Muscle of back (tissue), 11 donors: ENCODE data around the gene MSH5. TPM values are rescaled to one million over a fixed set of nuclear protein-coding genes. Genes with fewer than 3 reads are reported as not detected.

ENCODE experiments used
- DNase-seq, 3 donors: peaks; one replicate each; pipeline versions ENCODE4 v3.0.0 to v3.0.0-alpha.2; 2013
- polyA plus RNA-seq, 10 donors: library from polyadenylated mRNA; unstranded; fragments of 120-200 nt; gene quantifications; one replicate each; pipeline ENCODE4 v1.2.1, GENCODE V29; 2013; ENCODE audit not compliant: insufficient read length in 10 of 10

MSH5 gene
- polyA plus RNA-seq, 10 donors: 5.9 to 29.4 (median 13.5) TPM

- no peak for DNase-seq
Measured at GRCh38 chr6:31712296-31712695, 27.5 kb upstream of the MSH5 start.

- DNase-seq: no peak
Measured at GRCh38 chr6:31713465-31713864, 26.3 kb upstream of the MSH5 start.

- DNase-seq: no peak
Measured at GRCh38 chr6:31713991-31714684, 25.7 kb upstream of the MSH5 start.

- peak in 1 of 3 donors; percentile 40 for DNase-seq
Measured at GRCh38 chr6:31715022-31715958, 24.5 kb upstream of the MSH5 start, which contains the start of gene LY6G6D. Gene LY6G6D (plus strand): TSS chr6:31715348. CDS start chr6:31715356, 8 bp downstream.

- DNase-seq: no peak
Measured at GRCh38 chr6:31717499-31718222, 22.1 kb upstream of the MSH5 start.

GRCh38 chr6:31718265-31718664 lies 21.5 kb upstream of the MSH5 start:
- DNase-seq: no peak

- no peak for DNase-seq
Measured at GRCh38 chr6:31719001-31719400, 20.8 kb upstream of the MSH5 start.

DNA sequence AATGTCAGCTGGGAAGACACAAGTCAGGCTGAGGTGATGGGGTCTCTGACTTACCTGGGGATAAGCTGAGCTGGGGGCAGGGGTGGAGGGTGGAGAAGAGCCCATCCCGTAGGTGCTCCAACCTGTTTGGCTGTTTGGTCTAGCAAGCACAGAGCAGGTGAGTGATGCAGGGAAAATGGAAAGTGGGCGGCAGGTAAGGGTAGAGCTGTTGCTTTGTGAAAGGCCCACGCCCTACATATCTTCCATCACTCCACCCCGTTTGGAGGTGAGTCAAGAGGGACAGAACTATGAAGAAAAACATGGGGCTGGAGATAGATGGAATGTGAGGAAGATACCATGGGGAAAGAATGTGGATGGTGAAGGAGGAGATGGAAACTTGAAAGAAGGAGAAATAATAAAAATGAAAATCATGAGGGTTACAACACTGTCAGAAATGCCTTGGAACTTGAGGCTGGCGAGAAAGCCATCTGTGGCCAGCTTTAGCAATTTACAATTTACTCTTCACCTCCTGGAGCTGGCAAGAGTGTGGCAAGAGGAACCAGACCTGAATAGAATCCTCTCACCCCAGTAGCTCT lies 19.5 kb upstream of the MSH5 start:
- no peak for DNase-seq

DNA sequence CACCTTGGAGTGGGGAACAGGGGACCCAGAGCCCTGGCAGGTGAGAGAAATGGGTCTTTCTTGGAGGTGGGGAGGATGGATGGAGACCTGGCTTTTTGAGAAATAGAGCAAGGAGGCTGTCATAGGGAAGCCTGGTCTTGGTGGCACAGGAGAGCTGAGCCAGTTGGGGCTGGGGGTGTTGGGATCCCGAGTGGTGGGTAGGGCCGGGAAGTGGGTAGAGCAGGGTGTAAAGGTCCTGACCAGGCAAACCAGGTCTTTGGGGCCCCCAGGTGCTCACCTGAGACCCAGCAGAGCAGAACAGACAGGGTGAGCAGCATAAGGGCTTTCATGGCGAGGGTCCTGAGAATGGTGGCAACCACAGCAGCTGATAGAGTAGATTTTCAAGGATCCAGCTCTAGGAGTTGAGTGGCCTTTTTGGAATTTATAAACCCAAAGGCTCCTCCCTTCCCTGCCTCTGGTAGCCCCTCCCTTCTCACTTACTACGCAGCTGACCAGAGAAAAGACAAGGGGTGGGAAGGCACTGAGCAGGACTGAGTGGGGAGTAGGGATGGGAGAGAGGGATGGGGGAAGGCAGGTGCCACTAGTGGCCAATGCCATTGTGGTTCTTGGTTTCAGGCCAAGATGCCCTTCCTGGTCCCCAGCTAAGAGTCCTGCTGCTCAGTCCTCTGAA lies 18.3 kb upstream of the MSH5 start, which contains the start of gene LY6G6C:
LY6G6C (minus strand) TSS at position 396 of the 670 bp plus-strand sequence; CDS start at position 329, 67 bp downstream.
- no peak for DNase-seq

GRCh38 chr6:31722173-31722572 lies 17.6 kb upstream of the MSH5 start:
- DNase-seq: no peak

GRCh38 chr6:31723245-31723979 lies 16.4 kb upstream of the MSH5 start, which contains the start of gene MPIG6B:
Gene MPIG6B (plus strand): TSS chr6:31723373. CDS start chr6:31723384, 11 bp downstream.
- DNase-seq: no peak

- DNase-seq: peak in 1 of 3 donors; percentile 13
Measured at GRCh38 chr6:31723980-31724691, 15.7 kb upstream of the MSH5 start.

- peak in 1 of 3 donors; percentile 14 for DNase-seq
Measured at GRCh38 chr6:31725502-31726350, 14.1 kb upstream of the MSH5 start.

DNA sequence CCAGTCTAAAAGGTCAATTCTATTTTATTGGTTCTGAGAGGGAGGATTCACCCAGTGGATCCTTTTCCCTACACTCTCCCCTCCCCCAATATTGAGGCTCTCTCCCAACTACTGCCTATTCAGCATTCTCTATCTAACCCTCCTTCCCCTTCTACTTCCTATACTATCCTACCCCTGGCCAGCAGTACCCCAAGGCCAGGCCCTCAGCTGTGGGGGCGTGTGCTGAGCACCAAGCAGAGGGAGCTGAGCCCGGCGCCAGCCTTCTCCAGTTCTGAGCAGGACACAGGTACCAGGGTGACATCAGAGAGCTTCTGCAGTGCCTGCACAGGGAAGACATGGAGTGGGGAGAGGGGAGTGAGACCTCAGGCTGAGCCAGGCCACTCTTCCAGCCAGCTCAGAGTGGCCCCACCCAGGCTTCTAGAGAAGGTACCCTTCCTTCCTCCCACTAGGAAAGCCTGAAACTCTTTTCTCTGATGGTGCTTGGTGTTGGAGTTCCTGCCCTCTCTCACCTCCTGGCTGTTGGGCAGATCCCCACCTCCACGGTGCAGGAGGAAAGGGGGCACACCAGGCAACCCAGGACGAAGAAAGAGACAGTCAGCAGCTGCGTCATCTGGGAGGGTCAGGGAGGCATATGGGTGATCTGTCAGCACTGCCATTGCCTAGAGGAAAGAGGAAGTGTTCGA lies 12.6 kb upstream of the MSH5 start:
- peak in 1 of 3 donors; percentile 37 for DNase-seq

DNA sequence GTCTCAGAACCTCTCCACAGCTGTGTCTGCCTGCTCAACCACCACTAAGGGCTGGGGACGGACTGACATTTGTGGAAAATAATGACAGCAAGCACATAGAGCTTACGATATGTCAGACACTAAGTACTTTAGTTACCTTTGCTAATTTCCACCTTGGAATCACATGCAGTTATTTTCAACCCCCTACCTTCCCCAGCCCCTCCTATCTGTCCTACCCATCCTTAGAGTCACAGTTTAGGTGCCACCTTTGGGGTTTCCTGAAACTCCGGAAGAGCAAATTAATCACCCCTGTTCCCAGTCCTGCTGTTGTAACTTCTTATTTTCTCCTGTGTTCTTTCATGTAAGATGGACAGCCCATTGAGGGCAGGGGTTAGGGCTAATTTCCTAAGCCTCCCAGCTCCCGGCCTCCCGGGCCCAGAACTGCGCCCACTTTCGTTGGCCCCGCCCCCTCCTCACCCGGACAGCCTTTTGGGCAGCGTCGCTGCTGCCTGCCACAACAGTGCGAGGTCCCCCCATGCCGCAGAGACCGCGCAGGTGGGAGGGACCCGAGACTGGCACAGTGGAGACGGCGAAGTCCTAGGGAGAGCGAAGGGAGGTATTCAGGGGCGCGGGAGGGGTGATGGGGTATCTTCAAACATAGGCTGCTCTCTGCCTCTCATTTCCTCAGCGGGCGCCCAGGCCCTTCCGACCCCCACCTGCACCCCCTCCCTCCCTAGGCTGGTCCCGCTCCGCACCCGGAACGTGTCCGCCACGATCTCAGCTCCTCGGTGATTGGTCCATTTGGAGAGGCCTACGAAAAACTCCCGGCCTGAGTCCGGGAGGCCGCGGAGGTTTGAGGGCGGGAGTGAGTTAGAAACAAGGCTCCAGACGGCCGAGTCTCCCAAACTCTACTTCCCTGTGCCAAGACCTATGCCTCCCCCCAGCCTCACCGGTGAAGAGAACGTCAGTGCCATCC lies 11.8 kb upstream of the MSH5 start:
- DNase-seq: peak in 1 of 3 donors; percentile 11

- DNase-seq: peak in 1 of 3 donors; percentile 47
Measured at GRCh38 chr6:31728767-31729514, 10.9 kb upstream of the MSH5 start, which contains the start of gene DDAH2. Gene DDAH2 (minus strand): TSS chr6:31729299. CDS start chr6:31729161, 138 bp downstream.
